Measurements from ENCODE around the gene NXT1. TPM values are rescaled to one million over a fixed set of nuclear protein-coding genes. Genes with fewer than 3 reads are reported as not detected.
A peak's percentile ranks its signal among the peaks of the same experiment; 100 is the strongest.

The NXT1 gene
- total and polyA plus RNA-seq, 10 of the 15 experiments (the other 5 are each of a cell fraction or from before 2014, with no cell fraction given) = 10.2 to 66.7 (median 44.0) TPM

DNA sequence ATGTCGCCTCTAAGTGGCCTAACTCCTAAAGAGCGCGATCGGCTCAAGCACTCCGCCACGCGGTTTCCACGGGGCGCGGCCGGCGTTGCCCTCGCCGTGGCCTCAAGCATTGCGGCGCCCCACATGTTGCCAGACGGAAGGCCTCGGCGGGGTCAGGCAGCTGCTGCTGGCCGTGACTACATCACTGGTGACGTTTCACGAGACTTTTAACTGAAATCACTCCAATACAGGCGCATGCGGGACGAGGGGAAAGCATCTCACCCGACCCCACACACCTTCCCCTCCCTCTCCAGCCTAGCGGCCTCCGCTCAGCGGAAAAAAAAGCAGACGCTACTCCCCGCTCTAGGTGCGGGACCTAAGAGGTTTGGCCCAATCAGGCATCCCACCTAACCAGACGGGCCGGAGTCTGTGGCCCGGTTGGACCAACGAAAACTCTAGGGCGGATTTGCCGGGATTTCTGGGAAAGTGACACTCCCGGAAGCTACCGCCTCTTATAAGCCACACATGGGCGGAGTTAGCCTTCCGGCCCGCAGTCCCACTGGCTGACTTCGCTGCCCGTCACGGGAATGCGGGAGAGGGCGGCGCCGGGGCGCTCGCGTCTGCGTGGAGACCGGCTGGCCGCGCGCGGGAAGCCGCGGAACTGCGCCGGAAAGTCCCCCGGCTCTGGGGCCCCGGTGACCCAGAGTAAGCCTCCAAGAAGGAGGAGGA is at the start of gene NXT1 (continued):
- peak; percentile 56; the same call in 1 of the 2 replicates for TF ChIP-seq MLLT1 (IDR thresholded peaks at IDR 0.05)
- no peak for TF ChIP-seq KLF5 (IDR thresholded peaks at IDR 0.05; ENCODE audit: partially characterized antibody)
- TF ChIP-seq ZZZ3 (IDR thresholded peaks at IDR 0.05; ENCODE audit: control insufficient read depth, insufficient read length, low read depth) = no peak
- peak; percentile 83 for TF ChIP-seq POLR2A (IDR thresholded peaks at IDR 0.05; ENCODE audit: low read depth, low read length)
- 0 out of 2 replicates have a peak, but pooled peaks have one; percentile 43 for TF ChIP-seq STAT3 (IDR thresholded peaks at IDR 0.05; ENCODE audit: low read depth, low read length)
- TF ChIP-seq EGR1 (IDR thresholded peaks at IDR 0.05; ENCODE audit: borderline replicate concordance in 1 of 2, low read depth in 2 of 2, low read length in 2 of 2) = 0 out of 3 replicates have a peak, but pooled peaks of 1 of the 2 experiments have one; percentile 1
- TF ChIP-seq SIX5 (IDR thresholded peaks at IDR 0.05; ENCODE audit: low read depth, low read length, severe bottlenecking) = peak; percentile 65
- TF ChIP-seq CTCF (IDR thresholded peaks at IDR 0.05 in 2 of 3, conservative IDR thresholded peaks at IDR 0.05 in 1 of 3; ENCODE audit: control insufficient read depth in 2 of 3, extremely low read depth in 1 of 3, insufficient read depth in 1 of 3, low read depth in 3 of 3, low read length in 3 of 3) = peak in 2 of 3 experiments; percentile 16 to 18; a peak in 1 of 6 replicates
- TF ChIP-seq, protein P1, sequence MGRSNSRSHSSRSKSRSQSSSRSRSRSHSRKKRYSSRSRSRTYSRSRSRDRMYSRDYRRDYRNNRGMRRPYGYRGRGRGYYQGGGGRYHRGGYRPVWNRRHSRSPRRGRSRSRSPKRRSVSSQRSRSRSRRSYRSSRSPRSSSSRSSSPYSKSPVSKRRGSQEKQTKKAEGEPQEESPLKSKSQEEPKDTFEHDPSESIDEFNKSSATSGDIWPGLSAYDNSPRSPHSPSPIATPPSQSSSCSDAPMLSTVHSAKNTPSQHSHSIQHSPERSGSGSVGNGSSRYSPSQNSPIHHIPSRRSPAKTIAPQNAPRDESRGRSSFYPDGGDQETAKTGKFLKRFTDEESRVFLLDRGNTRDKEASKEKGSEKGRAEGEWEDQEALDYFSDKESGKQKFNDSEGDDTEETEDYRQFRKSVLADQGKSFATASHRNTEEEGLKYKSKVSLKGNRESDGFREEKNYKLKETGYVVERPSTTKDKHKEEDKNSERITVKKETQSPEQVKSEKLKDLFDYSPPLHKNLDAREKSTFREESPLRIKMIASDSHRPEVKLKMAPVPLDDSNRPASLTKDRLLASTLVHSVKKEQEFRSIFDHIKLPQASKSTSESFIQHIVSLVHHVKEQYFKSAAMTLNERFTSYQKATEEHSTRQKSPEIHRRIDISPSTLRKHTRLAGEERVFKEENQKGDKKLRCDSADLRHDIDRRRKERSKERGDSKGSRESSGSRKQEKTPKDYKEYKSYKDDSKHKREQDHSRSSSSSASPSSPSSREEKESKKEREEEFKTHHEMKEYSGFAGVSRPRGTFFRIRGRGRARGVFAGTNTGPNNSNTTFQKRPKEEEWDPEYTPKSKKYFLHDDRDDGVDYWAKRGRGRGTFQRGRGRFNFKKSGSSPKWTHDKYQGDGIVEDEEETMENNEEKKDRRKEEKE (IDR thresholded peaks at IDR 0.05) = no peak
- TF ChIP-seq GABPA (IDR thresholded peaks at IDR 0.05; ENCODE audit: low read depth) = peak; percentile 97
- TF ChIP-seq NFYB (IDR thresholded peaks at IDR 0.05; ENCODE audit: insufficient read depth, low read depth, low read length) = peak; percentile 86
- TF ChIP-seq IRF4 (IDR thresholded peaks at IDR 0.05; ENCODE audit: low read depth, low read length) = no peak
- TF ChIP-seq POLR2AphosphoS5 (IDR thresholded peaks at IDR 0.05; ENCODE audit: low read length) = peak; percentile 70; the same call in 1 of the 2 replicates
- 0 out of 2 replicates have a peak, but pooled peaks have one; percentile 64 for TF ChIP-seq E2F4 (IDR thresholded peaks at IDR 0.05; ENCODE audit: low read depth, low read length)
- peak; percentile 89 for TF ChIP-seq MAX (IDR thresholded peaks at IDR 0.05; ENCODE audit: low read depth, low read length)
- peak; percentile 72; the same call in 1 of the 2 replicates for TF ChIP-seq MXI1 (IDR thresholded peaks at IDR 0.05; ENCODE audit: low read depth, low read length)
- TF ChIP-seq DPF2 (IDR thresholded peaks at IDR 0.05) = peak; percentile 97

Measured in GM12878 (cell line).